ENCODE data around the gene NDRG3. TPM values are rescaled to one million over a fixed set of nuclear protein-coding genes. Genes with fewer than 3 reads are reported as not detected.

Gene NDRG3
- polyA plus RNA-seq, 1 donor from 2014 or later, result 61.0 TPM

- Histone ChIP-seq H3K79me2 (replicated peaks; ENCODE audit: insufficient read depth, low read length) (no peaks in the 10 kb centered on the region), H3K4me2 (ENCODE audit: low read length) (no peak overlapping the region), H3F3A (ENCODE audit: insufficient read depth, low read length, poor library complexity, severe bottlenecking) (no peaks in the 10 kb centered on the region), H3K36me3 (ENCODE audit: insufficient read depth, low read length) (no peaks in the 10 kb centered on the region), H3K27ac (ENCODE audit: low read length) (no peak overlapping the region), H4K20me1 (ENCODE audit: insufficient read depth) (no peaks in the 10 kb centered on the region), H3K9ac (ENCODE audit: low read length) (no peak overlapping the region), H2AFZ (ENCODE audit: low read depth, low read length) (no peak overlapping the region), H3K4me3 (ENCODE audit: low read length) (no peak overlapping the region), H3K27me3 (ENCODE audit: insufficient read depth, low read depth, low read length) (no peaks in the 10 kb centered on the region), H3K9me3 (ENCODE audit: low read length) (no peaks in the 10 kb centered on the region), H3K9me2 (ENCODE audit: insufficient read depth, low read length) (no peaks in the 10 kb centered on the region)
- no peak for TF ChIP-seq EZH2 (IDR thresholded peaks at IDR 0.05; ENCODE audit: borderline replicate concordance, insufficient read depth, low read length, poor library complexity, severe bottlenecking)
- no peak for TF ChIP-seq SMC3 (conservative IDR thresholded peaks at IDR 0.05; ENCODE audit: poor library complexity)
Measured at GRCh38 chr20:36756496-36756895, 10.6 kb upstream of the NDRG3 start.

DNA sequence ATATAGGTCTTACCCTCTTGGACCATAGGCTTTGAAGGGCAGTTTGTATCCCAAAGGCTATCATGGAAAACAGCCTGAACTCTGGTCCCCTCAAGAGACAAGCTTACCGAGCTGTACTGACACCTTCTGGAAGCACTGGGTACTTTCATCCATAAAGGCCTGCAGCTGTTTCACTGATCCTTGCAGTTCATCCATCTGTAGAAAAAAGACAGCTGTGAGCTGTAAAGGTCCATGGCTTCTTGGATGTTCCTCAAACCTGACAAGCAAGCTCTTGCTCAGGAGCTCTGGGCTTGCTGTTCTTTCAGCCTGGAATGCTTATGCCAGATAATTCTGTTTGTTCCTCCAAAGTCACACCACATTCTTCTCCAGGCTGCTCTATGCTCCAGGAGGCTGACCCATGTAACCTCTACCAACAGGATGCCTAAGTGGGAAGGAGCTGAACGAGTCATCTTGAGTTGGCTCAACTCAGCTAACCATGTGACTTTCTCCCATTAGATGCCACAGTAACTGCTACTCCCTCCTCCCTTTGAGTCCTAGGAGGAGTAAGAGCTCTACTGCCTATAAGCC lies 8.8 kb upstream of the NDRG3 start:
- TF ChIP-seq, protein P1, sequence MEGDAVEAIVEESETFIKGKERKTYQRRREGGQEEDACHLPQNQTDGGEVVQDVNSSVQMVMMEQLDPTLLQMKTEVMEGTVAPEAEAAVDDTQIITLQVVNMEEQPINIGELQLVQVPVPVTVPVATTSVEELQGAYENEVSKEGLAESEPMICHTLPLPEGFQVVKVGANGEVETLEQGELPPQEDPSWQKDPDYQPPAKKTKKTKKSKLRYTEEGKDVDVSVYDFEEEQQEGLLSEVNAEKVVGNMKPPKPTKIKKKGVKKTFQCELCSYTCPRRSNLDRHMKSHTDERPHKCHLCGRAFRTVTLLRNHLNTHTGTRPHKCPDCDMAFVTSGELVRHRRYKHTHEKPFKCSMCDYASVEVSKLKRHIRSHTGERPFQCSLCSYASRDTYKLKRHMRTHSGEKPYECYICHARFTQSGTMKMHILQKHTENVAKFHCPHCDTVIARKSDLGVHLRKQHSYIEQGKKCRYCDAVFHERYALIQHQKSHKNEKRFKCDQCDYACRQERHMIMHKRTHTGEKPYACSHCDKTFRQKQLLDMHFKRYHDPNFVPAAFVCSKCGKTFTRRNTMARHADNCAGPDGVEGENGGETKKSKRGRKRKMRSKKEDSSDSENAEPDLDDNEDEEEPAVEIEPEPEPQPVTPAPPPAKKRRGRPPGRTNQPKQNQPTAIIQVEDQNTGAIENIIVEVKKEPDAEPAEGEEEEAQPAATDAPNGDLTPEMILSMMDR (IDR thresholded peaks at IDR 0.05; ENCODE audit: poor library complexity, severe bottlenecking), result peak; percentile 84
- TF ChIP-seq POLR2AphosphoS5 (IDR thresholded peaks at IDR 0.05) (no peak), RAD21 (conservative IDR thresholded peaks at IDR 0.05) (peak; percentile 75), TAF1 (IDR thresholded peaks at IDR 0.05; ENCODE audit: low read depth) (no peak), EZH2 (IDR thresholded peaks at IDR 0.05; ENCODE audit: borderline replicate concordance, insufficient read depth, low read length, poor library complexity, severe bottlenecking) (no peak), SMC3 (conservative IDR thresholded peaks at IDR 0.05; ENCODE audit: poor library complexity) (peak; percentile 74), EP300 (conservative IDR thresholded peaks at IDR 0.05; ENCODE audit: poor library complexity, severe bottlenecking) (no peak), REST (IDR thresholded peaks at IDR 0.05; ENCODE audit: borderline replicate concordance) (no peak), MXI1 (conservative IDR thresholded peaks at IDR 0.05; ENCODE audit: poor library complexity, severe bottlenecking) (no peak)
- Histone ChIP-seq H3K4me2 (ENCODE audit: low read length) (no peak overlapping the region), H4K20me1 (ENCODE audit: insufficient read depth) (no peaks in the 10 kb centered on the region), H3K9me3 (ENCODE audit: low read length) (no peaks in the 10 kb centered on the region), H3K9ac (ENCODE audit: low read length) (no peak overlapping the region), H3K27ac (ENCODE audit: low read length) (no peak overlapping the region), H3K27me3 (ENCODE audit: insufficient read depth, low read depth, low read length) (no peaks in the 10 kb centered on the region), H3F3A (ENCODE audit: insufficient read depth, low read length, poor library complexity, severe bottlenecking) (no peaks in the 10 kb centered on the region), H3K9me2 (ENCODE audit: insufficient read depth, low read length) (no peaks in the 10 kb centered on the region), H3K4me3 (ENCODE audit: low read length) (no peak overlapping the region), H3K36me3 (ENCODE audit: insufficient read depth, low read length) (no peaks in the 10 kb centered on the region), H2AFZ (ENCODE audit: low read depth, low read length) (no peak overlapping the region), H3K79me2 (replicated peaks; ENCODE audit: insufficient read depth, low read length) (no peaks in the 10 kb centered on the region)
